GM23248 (cell line): ENCODE measurements around the gene POLA1. TPM values are rescaled to one million over a fixed set of nuclear protein-coding genes. Genes with fewer than 3 reads are reported as not detected.

Experiments
- DNase-seq: peaks from one replicate; pipeline ENCODE4 v3.0.0-alpha.2; 2015
- H2AFZ ChIP-seq: fragments of 200-600 bp; sonication (generic); 2 replicates; pipeline ENCODE4 v1.6.1; 2016; ENCODE audit warnings: antibody characterized with exemption
- H3F3A ChIP-seq: fragments of 200-600 bp; sonication (generic); 2 replicates; pipeline ENCODE4 v1.6.1; 2016; ENCODE audit warnings: mild to moderate bottlenecking, antibody characterized with exemption, mixed run types; ENCODE audit not compliant: insufficient read depth
- H3K27ac ChIP-seq: fragments of 200-600 bp; sonication (generic); 2 replicates; pipeline ENCODE4 v1.5.1; 2016; ENCODE audit warnings: mild to moderate bottlenecking
- H3K27me3 ChIP-seq: fragments of 200-600 bp; sonication (generic); replicated peaks from 2 replicates; pipeline ENCODE4 v1.6.1; 2016; ENCODE audit warnings: mild to moderate bottlenecking; ENCODE audit not compliant: insufficient read depth
- H3K36me3 ChIP-seq: fragments of 200-600 bp; sonication (generic); 2 replicates; pipeline ENCODE4 v1.6.1; 2016; ENCODE audit warnings: low read depth, mild to moderate bottlenecking
- H3K4me1 ChIP-seq: fragments of 200-600 bp; sonication (generic); 2 replicates; pipeline ENCODE4 v1.6.1; 2016; ENCODE audit warnings: mild to moderate bottlenecking; ENCODE audit not compliant: insufficient read depth
- H3K4me2 ChIP-seq: fragments of 200-600 bp; sonication (generic); one replicate; pipeline ENCODE4 v1.6.1; 2016; ENCODE audit warnings: mild to moderate bottlenecking; ENCODE audit not compliant: unreplicated experiment
- H3K4me3 ChIP-seq: fragments of 200-600 bp; sonication (generic); 2 replicates; pipeline ENCODE4 v1.5.1; 2016; ENCODE audit warnings: mild to moderate bottlenecking
- H3K79me2 ChIP-seq: fragments of 200-600 bp; sonication (generic); 2 replicates; pipeline ENCODE4 v1.6.1; 2016; ENCODE audit warnings: mild to moderate bottlenecking; ENCODE audit not compliant: insufficient read depth
- H3K9ac ChIP-seq: fragments of 200-600 bp; sonication (generic); 2 replicates; pipeline ENCODE4 v1.6.1; 2016; ENCODE audit warnings: mild to moderate bottlenecking
- H3K9me2 ChIP-seq: fragments of 200-600 bp; sonication (generic); 2 replicates; pipeline ENCODE4 v1.6.1; 2016; ENCODE audit warnings: mixed run types, mild to moderate bottlenecking, moderate library complexity; ENCODE audit not compliant: insufficient read depth
- H3K9me3 ChIP-seq: fragments of 200-600 bp; sonication (generic); one replicate; pipeline ENCODE4 v1.6.1; 2017; ENCODE audit warnings: low read depth
- H4K20me1 ChIP-seq: fragments of 200-600 bp; sonication (generic); 2 replicates; pipeline ENCODE4 v1.6.0; 2016; ENCODE audit not compliant: insufficient read depth
- EZH2 ChIP-seq: fragments of 200-600 bp; sonication (generic); IDR thresholded peaks from 2 replicates; pipeline ENCODE4 v1.6.1; 2018; ENCODE audit warnings: antibody characterized with exemption, mild to moderate bottlenecking; ENCODE audit not compliant: insufficient read depth, poor library complexity, severe bottlenecking
- EZH2phosphoT487 ChIP-seq: fragments of 200-600 bp; sonication (generic); IDR thresholded peaks from 2 replicates; pipeline ENCODE4 v1.6.1; 2018; ENCODE audit warnings: antibody characterized with exemption, moderate library complexity, mild to moderate bottlenecking, low read depth; ENCODE audit not compliant: insufficient read depth
- WGBS, 2 experiments: methylation state at CpG; one replicate each; pipeline ENCODE4 v1.1.6; 2015 to 2017; ENCODE audit warnings: low lambda C conversion rate in 2 of 2, low coverage in 1 of 2; ENCODE audit errors: missing lambda C conversion rate in 2 of 2; 5-methylcytosine and 5-hydroxymethylcytosine counted together
- in situ Hi-C: fragments of 300-500 bp; cut with MboI; formaldehyde crosslinking; loops from 2 replicates; pipeline ENCODE4 v1.15.0; 2020
- polyA plus RNA-seq: library from polyadenylated mRNA; unstranded; fragments of >200 nt; fragmentation: Nextera tagmentation; extraction: Ambion mirVana; gene quantifications from 2 replicates; pipeline ENCODE4 v1.2.1, GENCODE V29; 2016
- total RNA-seq: library from RNA; depleted of rRNA; stranded (reverse); fragments of >200 nt; shearing (Covaris generic); gene quantifications from 2 replicates; pipeline ENCODE4 v1.2.3, GENCODE V29; 2014

The POLA1 gene
- total and polyA plus RNA-seq, 2 experiments from 2014 or later, result 4.1 to 6.7 TPM

GRCh38 chrX:25005034-25005381 lies 311.3 kb downstream of the POLA1 start:
- no peaks in the 10 kb centered on the region for H4K20me1 ChIP-seq
- H3K79me2 ChIP-seq, result no peaks in the 10 kb centered on the region
- no peak overlapping the region for H2AFZ ChIP-seq
- 0 to 3% methylated on average over 1 to 21 of the region's 23 CpGs for WGBS, 2 experiments
- H3K4me3 ChIP-seq, result no peak overlapping the region; the same call in 1 of the 2 replicates
- no peaks in the 10 kb centered on the region for H3K9me3 ChIP-seq
- TF ChIP-seq EZH2, result peak; percentile 61
- TF ChIP-seq EZH2phosphoT487, result no peak
- no peaks in the 10 kb centered on the region for H3F3A ChIP-seq
- peaks cover 39% of the 10 kb centered on the region for H3K27me3 ChIP-seq
- no peaks in the 10 kb centered on the region for H3K4me1 ChIP-seq
- in situ Hi-C loops, result no loop called here
- H3K27ac ChIP-seq, result no peak overlapping the region
- no peaks in the 10 kb centered on the region for H3K9me2 ChIP-seq
- DNase-seq, result no peak
- H3K36me3 ChIP-seq, result no peaks in the 10 kb centered on the region
- no peak overlapping the region for H3K9ac ChIP-seq
- no peak overlapping the region for H3K4me2 ChIP-seq

GRCh38 chrX:25005382-25006185 lies 311.9 kb downstream of the POLA1 start:
- Histone ChIP-seq H3K9me2 (no peaks in the 10 kb centered on the region), H3K9ac (no peak overlapping the region), H3K79me2 (no peaks in the 10 kb centered on the region), H2AFZ (no peak overlapping the region), H3K4me2 (no peak overlapping the region), H3K36me3 (no peaks in the 10 kb centered on the region), H3K4me1 (no peaks in the 10 kb centered on the region), H3F3A (no peaks in the 10 kb centered on the region), H3K9me3 (no peaks in the 10 kb centered on the region), H4K20me1 (no peaks in the 10 kb centered on the region), H3K27me3 (peaks cover 45% of the 10 kb centered on the region), H3K4me3 (no peak overlapping the region; the same call in 1 of the 2 replicates), H3K27ac (no peak overlapping the region)
- TF ChIP-seq EZH2phosphoT487, result no peak
- no peak for TF ChIP-seq EZH2
- in situ Hi-C loops, result no loop called here
- WGBS, 2 experiments, result 3 to 7% methylated on average over 17 to 21 of the region's 72 CpGs
- DNase-seq, result peak; percentile 26

- 0 out of 2 replicates have a peak, but pooled peaks have one; percentile 53 for TF ChIP-seq EZH2phosphoT487
- no peak for TF ChIP-seq EZH2
- Histone ChIP-seq H3K9me2 (no peaks in the 10 kb centered on the region), H3K4me1 (no peaks in the 10 kb centered on the region), H3K4me2 (no peak overlapping the region), H3K79me2 (no peaks in the 10 kb centered on the region), H3K36me3 (no peaks in the 10 kb centered on the region), H3K9me3 (no peaks in the 10 kb centered on the region), H3K4me3 (no peak overlapping the region), H2AFZ (no peak overlapping the region), H4K20me1 (no peaks in the 10 kb centered on the region), H3F3A (no peaks in the 10 kb centered on the region), H3K27me3 (peaks cover 54% of the 10 kb centered on the region), H3K27ac (no peak overlapping the region), H3K9ac (no peak overlapping the region)
- WGBS, 2 experiments, result 19% methylated on average over 6 to 7 of the region's 7 CpGs
- in situ Hi-C loops, result no loop called here
- no peak for DNase-seq
Measured at GRCh38 chrX:25006586-25007058, 312.9 kb downstream of the POLA1 start.

- Histone ChIP-seq H3K36me3 (no peaks in the 10 kb centered on the region), H2AFZ (no peak overlapping the region)
- in situ Hi-C loops, result no loop called here
Measured at GRCh38 chrX:25007059-25008053, 313.6 kb downstream of the POLA1 start.

More at GRCh38 chrX:25007059-25008053, 313.6 kb downstream of the POLA1 start:
- Histone ChIP-seq H3F3A (no peaks in the 10 kb centered on the region), H3K9ac (no peak overlapping the region), H3K27me3 (peaks cover 61% of the 10 kb centered on the region), H3K4me1 (no peaks in the 10 kb centered on the region), H3K9me2 (no peaks in the 10 kb centered on the region), H3K4me2 (no peak overlapping the region), H3K27ac (no peak overlapping the region), H3K4me3 (no peak overlapping the region), H3K9me3 (no peaks in the 10 kb centered on the region), H4K20me1 (no peaks in the 10 kb centered on the region), H3K79me2 (no peaks in the 10 kb centered on the region)
- DNase-seq, result no peak
- 11 to 13% methylated on average over 22 to 52 of the region's 64 CpGs for WGBS, 2 experiments
- 0 out of 2 replicates have a peak, but pooled peaks have one; percentile 2 for TF ChIP-seq EZH2phosphoT487
- TF ChIP-seq EZH2, result peak; percentile 42
